Kidney (tissue), 14 donors: ENCODE measurements around the gene MAPRE2. TPM values are rescaled to one million over a fixed set of nuclear protein-coding genes. Genes with fewer than 3 reads are reported as not detected.

Experiments
- DNase-seq, 5 donors: peaks; one replicate each; pipeline ENCODE4 v3.0.0-alpha.2; 2013 to 2020
- FAIRE-seq: peaks from 2 replicates; lab custom pipeline; 2012; peaks lifted over from hg19 to GRCh38; lab: Jason Lieb, UNC
- H3K27ac ChIP-seq, 2 donors: one replicate each; pipeline ENCODE4 v1.7.0; 2013; ENCODE audit warnings: low read depth in 2 of 2, low read length in 2 of 2, inconsistent platforms in 1 of 2
- H3K27me3 ChIP-seq: one replicate; pipeline ENCODE4 v1.7.1; 2013; ENCODE audit warnings: low read length, inconsistent platforms; ENCODE audit not compliant: control insufficient read depth, insufficient read depth
- H3K36me3 ChIP-seq, 3 donors: one replicate each; pipeline versions ENCODE4 v1.7.0 to v1.7.1; 2013; ENCODE audit warnings: low read length in 3 of 3, control low read depth in 1 of 3, inconsistent platforms in 1 of 3; ENCODE audit not compliant: insufficient read depth in 3 of 3, control insufficient read depth in 2 of 3
- H3K4me1 ChIP-seq, 3 donors: one replicate each; pipeline versions ENCODE4 v1.7.0 to v1.7.1; 2013; ENCODE audit warnings: low read length in 3 of 3, inconsistent platforms in 1 of 3, low read depth in 1 of 3; ENCODE audit not compliant: control insufficient read depth in 2 of 3, insufficient read depth in 2 of 3
- H3K4me3 ChIP-seq, 3 donors: one replicate each; pipeline versions ENCODE4 v1.7.0 to v1.8.1; 2013; ENCODE audit warnings: low read length in 3 of 3, control low read depth in 1 of 3, inconsistent platforms in 1 of 3
- H3K9ac ChIP-seq, 3 donors: one replicate each; pipeline versions ENCODE4 v1.7.0 to v1.7.1; 2013; ENCODE audit warnings: low read length in 3 of 3, control low read depth in 1 of 3, inconsistent platforms in 1 of 3
- H3K9me3 ChIP-seq, 3 donors: one replicate each; pipeline versions ENCODE4 v1.7.0 to v1.7.1; 2013; ENCODE audit warnings: low read length in 3 of 3, control low read depth in 1 of 3, inconsistent platforms in 1 of 3; ENCODE audit not compliant: control insufficient read depth in 2 of 3, insufficient read depth in 1 of 3
- intact Hi-C: fragments of 100-400 bp; cut with DNase I; formaldehyde crosslinking; loops from one replicate; pipeline ENCODE4 v1.11.1; 2022
- polyA plus RNA-seq: library from polyadenylated mRNA; stranded (reverse); fragments of 350-450 nt; fragmentation: Illumina TruSeq; extraction: RNeasy Lipid Tissue Mini Kit (QIAGEN cat#74804); gene quantifications from one replicate; pipeline ENCODE4 v1.2.3, GENCODE V29; 2014; ENCODE audit warnings: low read depth, low replicate concordance; ENCODE audit not compliant: insufficient read depth
- total RNA-seq: library from RNA; stranded (reverse); fragmentation: NEBNext Ultra II Directional; extraction: Animal tissue kit (Norgen Biotek cat#: 25700); gene quantifications from one replicate; pipeline ENCODE4 v1.2.1, GENCODE V29; 2021
- TF ChIP-seq, protein P1 (sequence below): IDR thresholded peaks from 3 replicates; pipeline ENCODE4 v1.5.1; 2012; ENCODE audit warnings: mild to moderate bottlenecking, moderate library complexity, borderline replicate concordance; ENCODE audit not compliant: insufficient read depth; ENCODE audit errors: extremely low read depth
- donor health status: control.
- donor health status: control.
- donor health status: control.
- donor health status: control.
- donor health status: control.
- donor health status: DM: yes; HTN: yes; CAD: no.
- donor health status: Normal renal cell carcinoma (clear cell type).

Gene MAPRE2
- total and polyA plus RNA-seq, 2 donors from 2014 or later, result 15.2 to 30.2 TPM

DNA sequence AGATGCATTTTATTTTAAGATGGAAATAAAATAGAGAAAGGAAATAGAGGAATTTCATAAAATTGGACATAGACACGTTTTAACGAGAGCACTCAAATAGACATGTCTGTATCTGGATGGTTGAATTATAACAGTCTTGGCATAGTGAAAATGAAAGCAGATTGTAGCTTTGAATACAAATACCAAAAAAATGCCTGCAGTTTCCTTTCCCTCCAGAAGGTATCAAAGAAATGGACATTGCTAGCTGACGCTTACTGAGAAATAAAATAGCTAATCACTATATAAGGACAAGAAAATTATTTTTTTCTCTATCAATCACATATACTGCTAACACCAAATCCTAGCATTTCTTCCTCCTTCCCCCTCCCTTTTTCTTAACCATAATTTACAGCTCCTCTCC lies 11.4 kb upstream of the MAPRE2 start:
- peak overlapping the region in 2 of 3 donors; percentile 2 to 20 for H3K9ac ChIP-seq
- FAIRE-seq, result no peak

DNA sequence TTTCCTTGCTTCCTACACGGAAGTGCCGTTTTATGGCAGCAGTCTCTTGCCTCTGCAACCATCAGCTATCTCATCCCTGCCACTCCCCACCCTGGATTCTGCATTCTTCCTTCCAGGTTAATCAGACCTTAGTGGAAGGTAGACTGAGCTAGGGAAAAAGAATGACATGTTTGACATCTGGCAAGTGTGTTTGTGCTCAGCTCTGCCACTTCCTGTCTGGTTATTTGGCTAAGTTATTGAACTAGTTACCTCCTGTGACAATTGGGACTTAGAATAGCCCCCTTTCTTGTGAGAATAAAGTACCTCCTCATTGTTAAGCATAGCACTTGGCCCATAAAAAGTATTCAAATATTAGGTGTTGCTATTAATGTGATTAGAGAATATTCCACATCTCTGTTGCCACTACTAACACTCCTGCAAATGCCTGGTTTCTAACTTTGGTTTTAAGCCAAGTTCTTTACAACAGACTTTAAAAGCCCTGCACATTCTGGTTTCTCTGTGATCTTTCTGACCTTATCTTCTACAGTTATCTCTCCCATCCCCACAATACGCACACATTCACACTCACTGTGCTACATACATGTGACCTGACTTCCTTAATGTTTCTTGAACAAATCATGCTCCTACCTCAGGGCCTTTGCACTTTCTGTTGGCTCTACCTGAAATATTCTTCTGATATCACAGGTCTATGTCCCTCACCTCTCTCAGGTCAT lies 10.8 kb upstream of the MAPRE2 start:
- Histone ChIP-seq H3K9ac (peak overlapping the region in 2 of 3 donors; percentile 2 to 20), H3K27me3 (no peaks in the 10 kb centered on the region), H3K4me1 (peaks cover 0 to 6% (median under 1%) of the 10 kb centered on the region in 3 donors), H3K36me3 (no peaks in the 10 kb centered on the region), H3K9me3 (no peaks in the 10 kb centered on the region), H3K4me3 (peak overlapping the region in 2 of 3 donors; percentile 32 to 60), H3K27ac (peak overlapping the region in 1 of 2 donors; percentile 52)
- DNase-seq (no peak), FAIRE-seq (no peak)
- TF ChIP-seq, protein P1, sequence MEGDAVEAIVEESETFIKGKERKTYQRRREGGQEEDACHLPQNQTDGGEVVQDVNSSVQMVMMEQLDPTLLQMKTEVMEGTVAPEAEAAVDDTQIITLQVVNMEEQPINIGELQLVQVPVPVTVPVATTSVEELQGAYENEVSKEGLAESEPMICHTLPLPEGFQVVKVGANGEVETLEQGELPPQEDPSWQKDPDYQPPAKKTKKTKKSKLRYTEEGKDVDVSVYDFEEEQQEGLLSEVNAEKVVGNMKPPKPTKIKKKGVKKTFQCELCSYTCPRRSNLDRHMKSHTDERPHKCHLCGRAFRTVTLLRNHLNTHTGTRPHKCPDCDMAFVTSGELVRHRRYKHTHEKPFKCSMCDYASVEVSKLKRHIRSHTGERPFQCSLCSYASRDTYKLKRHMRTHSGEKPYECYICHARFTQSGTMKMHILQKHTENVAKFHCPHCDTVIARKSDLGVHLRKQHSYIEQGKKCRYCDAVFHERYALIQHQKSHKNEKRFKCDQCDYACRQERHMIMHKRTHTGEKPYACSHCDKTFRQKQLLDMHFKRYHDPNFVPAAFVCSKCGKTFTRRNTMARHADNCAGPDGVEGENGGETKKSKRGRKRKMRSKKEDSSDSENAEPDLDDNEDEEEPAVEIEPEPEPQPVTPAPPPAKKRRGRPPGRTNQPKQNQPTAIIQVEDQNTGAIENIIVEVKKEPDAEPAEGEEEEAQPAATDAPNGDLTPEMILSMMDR, result no peak
- intact Hi-C loops, result no loop called here

More for the DNA sequence above, 11.4 kb upstream of the MAPRE2 start:
- Histone ChIP-seq H3K27me3 (no peaks in the 10 kb centered on the region), H3K27ac (peak overlapping the region in 1 of 2 donors; percentile 52), H3K4me1 (peaks cover 0 to 7% (median 4%) of the 10 kb centered on the region in 3 donors), H3K4me3 (peak overlapping the region in 2 of 3 donors; percentile 32 to 60), H3K9me3 (no peaks in the 10 kb centered on the region), H3K36me3 (no peaks in the 10 kb centered on the region)
- intact Hi-C loops, result no loop called here
- TF ChIP-seq, protein P1, result no peak
- DNase-seq, result no peak

DNA sequence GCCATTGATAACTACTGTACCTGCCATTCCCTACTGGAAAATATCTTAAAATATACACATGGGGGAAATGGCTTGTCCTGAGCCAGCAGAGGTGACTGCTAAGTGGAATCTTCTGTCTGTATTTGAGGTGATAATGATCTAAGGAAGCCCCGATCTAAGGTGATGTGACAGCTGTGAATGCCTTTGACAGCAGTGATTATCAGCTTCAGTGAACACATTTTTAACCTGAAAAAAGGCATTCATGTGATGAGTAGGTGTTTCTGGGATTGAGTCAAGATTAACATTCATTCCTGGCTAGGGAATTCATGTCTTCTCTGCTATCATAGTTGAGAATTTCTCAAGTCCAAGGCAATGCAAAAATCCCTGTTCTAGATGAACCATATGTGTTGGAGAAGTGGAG lies 9.1 kb upstream of the MAPRE2 start:
- Histone ChIP-seq H3K9ac (no peak overlapping the region), H3K27me3 (no peaks in the 10 kb centered on the region), H3K36me3 (no peaks in the 10 kb centered on the region), H3K9me3 (no peaks in the 10 kb centered on the region), H3K27ac (no peak overlapping the region), H3K4me1 (peaks cover 0 to 5% (median 0%) of the 10 kb centered on the region in 3 donors), H3K4me3 (no peak overlapping the region)
- FAIRE-seq (no peak), DNase-seq (no peak)
- intact Hi-C loops, result no loop called here
- TF ChIP-seq, protein P1, result no peak
